Mucosa of descending colon (tissue), 3 donors: ENCODE results near the gene DCLK1. TPM values are rescaled to one million over a fixed set of nuclear protein-coding genes. Genes with fewer than 3 reads are reported as not detected.
"Not testable (repeated sequence)": the region's sequence is repeated elsewhere in the genome, so short reads cannot be mapped to it uniquely, and the experiment has no call there.

Experiments used
- ATAC-seq: fragments of 200-7000 bp; cut with Tn5 transposase; one replicate; pipeline ENCODE4 v1.9.1; 2020; ENCODE audit warnings: mild to moderate bottlenecking, moderate library complexity
- DNase-seq, 3 donors: peaks; one replicate each; pipeline ENCODE4 v3.0.0-alpha.2; 2020
- H3K36me3 ChIP-seq: fragments of 200-600 bp; one replicate; pipeline ENCODE4 v1.8.0; 2021; ENCODE audit warnings: low read depth, mild to moderate bottlenecking
- H3K4me1 ChIP-seq: fragments of 200-600 bp; one replicate; pipeline ENCODE4 v1.8.0; 2021; ENCODE audit warnings: low read depth, mild to moderate bottlenecking
- H3K4me3 ChIP-seq: fragments of 200-600 bp; one replicate; pipeline ENCODE4 v1.8.0; 2021; ENCODE audit warnings: mild to moderate bottlenecking
- H3K9me3 ChIP-seq: fragments of 200-600 bp; one replicate; pipeline ENCODE4 v1.8.0; 2021; ENCODE audit warnings: mild to moderate bottlenecking
- CTCF ChIP-seq: fragments of 200-600 bp; IDR thresholded peaks from one replicate; pipeline ENCODE4 v1.8.0; 2022; ENCODE audit warnings: antibody characterized with exemption, mild to moderate bottlenecking
- intact Hi-C, 2 donors: fragments of 100-400 bp; cut with DNase I in 1 of 2; cut with micrococcal nuclease in 1 of 2; formaldehyde crosslinking; loops; one replicate each; pipeline versions ENCODE4 v1.11.0 to v1.11.1; 2022; cut with DNase I, micrococcal nuclease
- total RNA-seq, 3 donors: library from RNA; stranded (reverse); fragmentation: NEBNext Ultra II Directional in 2 of 3; extraction: Animal tissue kit (Norgen Biotek cat#: 25700) in 2 of 3; gene quantifications; one replicate each; pipeline versions ENCODE4 v1.2.1 to v1.2.4, GENCODE V29; 2021 to 2023
- donor health status: DM: no; HTN: no; CAD: no; lungs with moderate emphysema.
- donor health status: DM: no; HTN: no; CAD: no.
- donor health status: DM: no; HTN: yes; CAD: no.

Gene DCLK1
- total RNA-seq, 3 donors from 2014 or later: 2.6 to 17.9 (median 12.7) TPM

- no peaks in the 10 kb centered on the region for H3K4me1 ChIP-seq
- ATAC-seq (no peak), DNase-seq (no peak)
- intact Hi-C loops: no loop called here
- H3K4me3 ChIP-seq: no peak overlapping the region
- H3K36me3 ChIP-seq: no peaks in the 10 kb centered on the region
- no peak for TF ChIP-seq CTCF
- peaks cover 2% of the 10 kb centered on the region for H3K9me3 ChIP-seq
These were observed 25.5 kb downstream of the DCLK1 start for GRCh38 chr13:36105726-36106125.

GRCh38 chr13:36102721-36103120 lies 28.5 kb downstream of the DCLK1 start:
- H3K4me1 ChIP-seq: no peaks in the 10 kb centered on the region
- no peaks in the 10 kb centered on the region for H3K9me3 ChIP-seq
- no peak overlapping the region for H3K4me3 ChIP-seq
- DNase-seq: no peak
- intact Hi-C loops: no loop called here
- ATAC-seq: no peak
- no peaks in the 10 kb centered on the region for H3K36me3 ChIP-seq
- no peak for TF ChIP-seq CTCF

- DNase-seq, H3K4me1 ChIP-seq, H3K9me3 ChIP-seq, intact Hi-C loops, H3K4me3 ChIP-seq, ATAC-seq, H3K36me3 ChIP-seq: not testable (repeated sequence)
These were observed 29.3 kb downstream of the DCLK1 start for GRCh38 chr13:36101907-36102306.

GRCh38 chr13:36101157-36101556 lies 30.0 kb downstream of the DCLK1 start:
- Histone ChIP-seq H3K4me1 (no peaks in the 10 kb centered on the region), H3K36me3 (no peaks in the 10 kb centered on the region), H3K9me3 (no peaks in the 10 kb centered on the region), H3K4me3 (no peak overlapping the region)
- intact Hi-C loops: no loop called here
- ATAC-seq (no peak), DNase-seq (no peak)
- no peak for TF ChIP-seq CTCF

- Histone ChIP-seq H3K4me3 (no peak overlapping the region), H3K36me3 (no peaks in the 10 kb centered on the region), H3K4me1 (no peaks in the 10 kb centered on the region), H3K9me3 (no peaks in the 10 kb centered on the region)
- no peak for TF ChIP-seq CTCF
- intact Hi-C loops: no loop called here
- ATAC-seq: no peak
- DNase-seq: no peak
These were observed 33.1 kb downstream of the DCLK1 start for GRCh38 chr13:36098080-36098479.

- DNase-seq (no peak), ATAC-seq (no peak)
- H3K36me3 ChIP-seq: no peaks in the 10 kb centered on the region
- intact Hi-C loops: no loop called here
- no peaks in the 10 kb centered on the region for H3K9me3 ChIP-seq
- no peak for TF ChIP-seq CTCF
- no peaks in the 10 kb centered on the region for H3K4me1 ChIP-seq
- no peak overlapping the region for H3K4me3 ChIP-seq
These were observed 34.4 kb downstream of the DCLK1 start for GRCh38 chr13:36096461-36097416.
